Ishikawa (cell line): Measurements from ENCODE around the gene QRFPR.

Experiments used
- EP300 ChIP-seq: IDR thresholded peaks from 2 replicates; pipeline ENCODE4 v1.6.1; 2012; ENCODE audit warnings: borderline replicate concordance
- FOXM1 ChIP-seq: IDR thresholded peaks from 2 replicates; pipeline ENCODE4 v1.6.1; 2012; ENCODE audit warnings: low read depth, borderline replicate concordance
- RAD21 ChIP-seq: IDR thresholded peaks from 2 replicates; pipeline ENCODE4 v1.6.1; 2012; ENCODE audit warnings: low read depth
- TCF12 ChIP-seq: IDR thresholded peaks from 2 replicates; pipeline ENCODE4 v1.6.1; 2012; ENCODE audit warnings: low read depth
- YY1 ChIP-seq: IDR thresholded peaks from 2 replicates; pipeline ENCODE4 v1.6.1; 2012; ENCODE audit warnings: low read depth
- ZBTB7A ChIP-seq: IDR thresholded peaks from 2 replicates; pipeline ENCODE4 v1.6.1; 2012; ENCODE audit warnings: low read depth
- TF ChIP-seq, protein P1 (sequence below): IDR thresholded peaks from 2 replicates; pipeline ENCODE4 v1.6.1; 2012

GRCh38 chr4:121390335-121390734 is 9.5 kb upstream of the QRFPR start:
- TF ChIP-seq, protein P1, sequence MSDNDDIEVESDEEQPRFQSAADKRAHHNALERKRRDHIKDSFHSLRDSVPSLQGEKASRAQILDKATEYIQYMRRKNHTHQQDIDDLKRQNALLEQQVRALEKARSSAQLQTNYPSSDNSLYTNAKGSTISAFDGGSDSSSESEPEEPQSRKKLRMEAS = no peak
- TF ChIP-seq ZBTB7A (no peak), YY1 (no peak), TCF12 (no peak), RAD21 (no peak), EP300 (no peak), FOXM1 (no peak)
